Fibroblast of villous mesenchyme (primary cell): ENCODE measurements around the gene NRG2. TPM values are rescaled to one million over a fixed set of nuclear protein-coding genes. Genes with fewer than 3 reads are reported as not detected.
A peak's percentile ranks its signal among the peaks of the same experiment; 100 is the strongest.

Experiments used
- DNase-seq: peaks from one replicate; pipeline ENCODE4 v3.0.0-alpha.2; 2010; ENCODE audit warnings: low read depth
- H3K4me3 ChIP-seq: 2 replicates; pipeline ENCODE4 v1.5.1; 2011; ENCODE audit warnings: low read depth, mild to moderate bottlenecking, low read length
- CTCF ChIP-seq: IDR thresholded peaks from 2 replicates; pipeline ENCODE4 v1.5.1; 2012; ENCODE audit warnings: low read depth, mild to moderate bottlenecking, low read length; ENCODE audit not compliant: insufficient read depth
- total RNA-seq: library from RNA; depleted of rRNA; stranded (reverse); fragments of >200 nt; gene quantifications from 2 replicates; pipeline ENCODE4 v1.2.3, GENCODE V29; 2012

The NRG2 gene
- under 0.01 and 0.64 TPM in 2 replicates for total RNA-seq

- DNase-seq = peak; percentile 27
- H3K4me3 ChIP-seq = peak within 1 kb of the TSS; percentile 55
- TF ChIP-seq CTCF = peak; percentile 43
Observed at GRCh38 chr5:140042643-140043507, at the start of gene NRG2. NRG2 (minus strand) TSS chr5:140043299.

GRCh38 chr5:140090251-140090650 is 47.2 kb upstream of the NRG2 start:
- no peak for DNase-seq
- TF ChIP-seq CTCF = no peak
- H3K4me3 ChIP-seq = no peak overlapping the region

GRCh38 chr5:140084541-140084940 is 41.4 kb upstream of the NRG2 start:
- no peak for DNase-seq
- no peak overlapping the region for H3K4me3 ChIP-seq
- no peak for TF ChIP-seq CTCF

- no peak overlapping the region for H3K4me3 ChIP-seq
- TF ChIP-seq CTCF = no peak
- no peak for DNase-seq
Observed at GRCh38 chr5:140083650-140084049, 40.6 kb upstream of the NRG2 start.

- TF ChIP-seq CTCF = no peak
- H3K4me3 ChIP-seq = no peak overlapping the region
Observed at GRCh38 chr5:140083120-140083519, 40.0 kb upstream of the NRG2 start.

GRCh38 chr5:140076788-140077187 is 33.7 kb upstream of the NRG2 start:
- TF ChIP-seq CTCF = no peak
- DNase-seq = no peak
- H3K4me3 ChIP-seq = no peak overlapping the region

More at GRCh38 chr5:140083120-140083519, 40.0 kb upstream of the NRG2 start:
- DNase-seq = no peak
